Loucy (cell line): ENCODE results near the gene LIN37.

Experiments
- CTCF ChIP-seq: fragments of 200-600 bp; sonication (generic); conservative IDR thresholded peaks from 2 replicates; pipeline ENCODE4 v1.5.1; 2014; ENCODE audit warnings: mild to moderate bottlenecking, antibody characterized with exemption, low read length
- EZH2phosphoT487 ChIP-seq: fragments of 200-600 bp; IDR thresholded peaks from 2 replicates; pipeline ENCODE4 v1.6.1; 2018; ENCODE audit warnings: antibody characterized with exemption, mild to moderate bottlenecking, moderate library complexity, borderline replicate concordance

- TF ChIP-seq CTCF, result no peak
- no peak for TF ChIP-seq EZH2phosphoT487
These were observed 34.2 kb downstream of the LIN37 start for GRCh38 chr19:35782589-35782988.
